ENCODE data around the gene CATSPER2.
"Not testable (repeated sequence)": the region's sequence is repeated elsewhere in the genome, so short reads cannot be mapped to it uniquely, and the experiment has no call there.

Gene CATSPER2

DNA sequence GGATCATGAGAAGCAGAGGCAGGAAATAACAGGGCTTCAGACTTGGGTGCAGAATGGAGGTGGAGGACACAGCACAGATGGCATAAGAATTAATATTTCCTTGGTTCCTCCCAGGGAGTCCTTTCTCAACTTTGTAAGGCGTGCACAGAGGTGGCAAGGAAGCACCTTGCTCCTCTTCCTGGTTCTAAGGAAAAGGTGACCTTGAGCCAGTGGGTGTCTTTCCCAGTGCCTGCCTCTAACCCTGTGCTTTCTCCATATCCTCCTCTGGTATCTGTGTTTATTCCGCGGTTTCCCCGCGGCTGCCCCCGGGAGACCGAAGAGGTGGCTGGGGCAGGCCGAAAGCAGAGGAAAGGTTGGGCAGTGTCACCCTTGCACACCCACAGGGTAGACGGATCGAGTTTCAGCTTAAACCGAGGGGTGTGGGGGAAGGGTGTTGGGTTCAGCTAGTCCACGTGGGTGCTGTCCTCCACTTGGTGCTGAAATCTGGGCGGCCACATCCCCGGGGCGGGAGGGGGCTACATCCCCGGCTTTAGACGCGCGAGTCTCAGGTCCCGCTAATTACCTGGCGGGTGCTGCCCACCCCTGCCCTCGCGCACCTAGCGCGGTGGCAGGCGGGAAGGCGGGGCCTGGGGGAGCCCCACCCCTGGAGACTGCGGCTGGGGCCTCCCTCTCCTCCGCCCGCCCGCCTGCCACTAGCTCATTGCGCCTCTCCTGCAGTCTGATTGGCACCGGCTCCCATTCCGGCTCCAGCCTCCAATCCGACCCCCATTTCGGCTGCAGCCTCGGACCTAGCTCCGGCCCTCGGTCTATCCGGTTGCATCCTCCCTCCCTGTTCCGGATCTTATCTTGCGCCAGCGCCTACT lies 55.1 kb downstream of the CATSPER2 start, which contains the start of gene CKMT1B:
Gene CKMT1B, plus strand, starts transcription at position 700 of the 863 bp plus-strand sequence. CDS start 192 bp downstream, outside the sequence.
- DNase-seq (ENCODE audit: low spot score) = not testable (repeated sequence)

DNA sequence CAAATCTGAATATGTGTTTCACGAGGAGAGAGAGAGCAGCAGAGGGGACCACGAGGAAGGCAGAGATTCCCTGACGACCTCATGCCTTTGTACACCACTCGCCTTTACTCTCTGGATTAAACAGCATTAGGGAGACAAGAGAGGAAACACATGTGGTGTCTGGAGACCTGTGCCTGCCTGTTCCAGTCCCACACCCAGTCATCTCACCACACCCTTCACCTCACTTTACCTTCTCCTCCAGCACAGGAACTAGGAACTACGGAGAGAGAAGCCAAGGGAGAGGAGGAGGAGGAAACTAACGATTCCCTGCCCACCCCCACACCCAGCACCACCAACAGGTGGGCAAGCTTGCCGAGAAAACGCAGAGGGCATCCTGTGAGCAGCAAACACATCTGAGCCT lies 55.8 kb downstream of the CATSPER2 start:
- DNase-seq (ENCODE audit: low spot score) = not testable (repeated sequence)

DNA sequence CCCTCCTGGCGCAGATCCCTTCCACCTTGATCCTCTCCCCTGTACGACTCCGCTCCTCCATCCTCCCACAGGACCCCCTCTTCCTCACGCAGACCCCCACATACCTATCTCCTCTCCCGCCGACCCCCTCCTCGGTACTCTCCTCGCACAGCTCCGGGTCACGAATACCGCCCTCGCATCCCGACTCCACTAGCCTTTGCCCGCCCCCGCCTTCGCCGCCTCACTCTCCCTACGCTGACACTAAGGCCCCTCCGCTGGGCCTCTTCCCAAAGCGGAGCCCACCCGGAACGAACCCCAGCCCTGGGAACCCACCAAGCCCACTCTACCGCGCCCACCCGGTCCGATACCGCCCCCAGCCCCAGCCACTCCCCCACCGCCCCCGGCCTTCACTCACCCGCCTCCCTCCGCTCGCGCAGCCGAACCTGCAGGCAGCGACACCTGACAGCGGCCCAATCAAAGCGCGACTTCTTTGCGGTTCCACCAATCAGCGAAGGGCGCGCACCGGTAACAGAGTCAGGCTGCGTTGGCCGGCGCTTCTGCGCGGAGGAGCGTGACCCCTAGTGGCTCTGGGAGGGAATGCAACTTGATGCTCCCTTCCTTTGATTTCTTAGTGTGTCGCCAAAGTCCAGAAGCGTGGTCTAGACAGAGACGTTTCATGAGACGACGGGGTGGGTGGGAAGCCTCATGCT lies 58.7 kb downstream of the CATSPER2 start, which contains the start of gene PPIP5K1:
Gene PPIP5K1, minus strand, starts transcription at position 431 of the 689 bp plus-strand sequence. CDS start 5,704 bp downstream, outside the sequence.
- not testable (repeated sequence) for DNase-seq (ENCODE audit: low spot score)

Data from AG08396 (cell line).